ENCODE results near the gene CPM. TPM values are rescaled to one million over a fixed set of nuclear protein-coding genes. Genes with fewer than 3 reads are reported as not detected.
"Not testable (repeated sequence)": the region's sequence is repeated elsewhere in the genome, so short reads cannot be mapped to it uniquely, and the experiment has no call there.

Gene CPM
- total and polyA plus RNA-seq, 2 of the 4 experiments (the other 2 are of a cell fraction), result 2.0 to 8.8 TPM

DNA sequence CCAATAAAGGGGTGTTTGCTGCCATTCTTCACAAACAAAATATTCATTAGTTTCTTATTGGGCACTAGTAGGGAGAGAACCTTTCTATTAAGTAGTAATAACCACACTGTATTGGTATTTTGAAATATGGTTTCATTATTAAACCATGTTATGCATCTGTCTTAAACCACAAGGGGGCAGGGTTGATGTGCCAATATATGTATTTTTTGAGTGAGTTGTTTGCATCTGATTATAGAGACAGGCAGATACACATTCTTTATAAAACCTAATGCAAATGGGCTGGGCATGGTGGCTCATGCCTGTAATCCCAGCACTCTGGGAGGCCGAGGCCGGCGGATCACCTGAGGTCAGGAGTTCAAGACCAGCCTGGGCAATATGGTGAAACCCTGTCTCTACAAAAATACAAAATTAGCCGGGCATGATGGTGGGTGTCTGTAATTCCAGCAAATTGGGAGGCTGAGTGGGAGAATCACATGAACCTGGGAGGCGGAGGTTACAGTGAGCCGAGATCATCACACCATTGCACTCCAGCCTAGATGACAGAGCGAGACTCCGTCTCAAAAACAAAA, 69.0 kb downstream of the CPM start:
- H3K18ac ChIP-seq (ENCODE audit: low read depth, low read length); POLR2A ChIA-PET (ENCODE audit: unreplicated experiment); H4K5ac ChIP-seq (ENCODE audit: low read depth, low read length); H3K9me1 ChIP-seq (ENCODE audit: insufficient read depth, low read length); dilution Hi-C loops (cut with HindIII; ENCODE audit: low sequenced_read_pairs, unreplicated experiment); H2BK5ac ChIP-seq (ENCODE audit: low read depth, low read length, poor library complexity, severe bottlenecking); H3K27me3 ChIP-seq (ENCODE audit: control insufficient read depth, insufficient read depth, low read length); H4K8ac ChIP-seq (ENCODE audit: low read depth in 2 of 2, low read length in 2 of 2); H3K4ac ChIP-seq (ENCODE audit: low read depth, low read length); H3K56ac ChIP-seq (ENCODE audit: extremely low read depth, insufficient read depth, low read length); H2BK20ac ChIP-seq (ENCODE audit: low read depth, low read length); H3K79me1 ChIP-seq (ENCODE audit: low read depth in 1 of 2, low read length in 2 of 2); H2AK9ac ChIP-seq (replicated peaks; ENCODE audit: low read depth, low read length, poor library complexity); H3K4me1 ChIP-seq (ENCODE audit: control insufficient read depth, insufficient read depth, low read length); H3K36me3 ChIP-seq (ENCODE audit: control insufficient read depth, insufficient read depth, low read length); H2AK5ac ChIP-seq (ENCODE audit: low read depth, low read length); H4K20me1 ChIP-seq (ENCODE audit: insufficient read depth, low read length); H2AFZ ChIP-seq (replicated peaks; ENCODE audit: low read length, poor library complexity); H3K9ac ChIP-seq (ENCODE audit: low read depth, low read length); BruUV-seq (replicated peaks); H2BK120ac ChIP-seq (ENCODE audit: low read depth, low read length); H4K91ac ChIP-seq (ENCODE audit: insufficient read depth, low read depth, low read length); H3K14ac ChIP-seq (replicated peaks; ENCODE audit: low read depth, low read length); H3K4me2 ChIP-seq (ENCODE audit: low read depth, low read length); H2BK15ac ChIP-seq (ENCODE audit: low read depth, low read length); H3K27ac ChIP-seq (ENCODE audit: insufficient read depth, low read length); H3K23ac ChIP-seq (ENCODE audit: low read depth, low read length); H3K9me3 ChIP-seq (ENCODE audit: control insufficient read depth, insufficient read depth, low read length); H3K4me3 ChIP-seq (ENCODE audit: insufficient read depth, low read depth, low read length): not testable (repeated sequence)
- WGBS, 2 experiments (ENCODE audit: extremely low coverage in 2 of 2, insufficient read length in 1 of 2), result no CpG with 5 or more reads among the region's 8 CpGs
- in situ Hi-C loops (cut with MboI; ENCODE audit: low sequenced_read_pairs) (loop anchor here (10.0 kb wide), 1 partner anchor 381 kb away; no protein-coding TSS in a partner anchor), intact Hi-C loops (cut with micrococcal nuclease) (loop anchor here (1.0 to 5.0 kb wide), 3 partner anchors 206 to 388 kb away; no protein-coding TSS in a partner anchor)
- TF ChIP-seq CEBPB (IDR thresholded peaks at IDR 0.05; ENCODE audit: low read depth, low read length) (0 out of 2 replicates have a peak, but pooled peaks have one; percentile 12), SMC3 (IDR thresholded peaks at IDR 0.05; ENCODE audit: low read depth, low read length) (peak; percentile 76), CTCF (conservative IDR thresholded peaks at IDR 0.05; ENCODE audit: low read depth, low read length) (peak; percentile 72), RAD21 (IDR thresholded peaks at IDR 0.05; ENCODE audit: low read length) (peak; percentile 78)
- ATAC-seq (ENCODE audit: low read depth) (peak; percentile 86), DNase-seq (peak; percentile 60)
- CTCF ChIA-PET, result interaction anchor here (0.6 to 1.5 kb wide), 4 partner anchors 93 to 391 kb away, joined by 3 to 7 read pairs (median 3); no protein-coding TSS in a partner anchor
